ENCODE measurements around the gene ERN1. TPM values are rescaled to one million over a fixed set of nuclear protein-coding genes. Genes with fewer than 3 reads are reported as not detected.

ERN1 gene
- polyA plus RNA-seq, 1 donor (not counting 4 experiments of a cell fraction or from before 2014, with no cell fraction given), result 7.1 TPM

- Histone ChIP-seq H3K27me3 (ENCODE audit: control insufficient read depth, extremely low read depth, insufficient read depth, low read length) (no peaks in the 10 kb centered on the region), H3K9me1 (ENCODE audit: control insufficient read depth, extremely low read depth, insufficient read depth, low read length) (no peaks in the 10 kb centered on the region), H3K4me3 (ENCODE audit: control insufficient read depth in 2 of 3, extremely low read depth in 1 of 3, insufficient read depth in 2 of 3, low read depth in 1 of 3, low read length in 3 of 3) (no peak overlapping the region), H3K9ac (ENCODE audit: control insufficient read depth, extremely low read depth, insufficient read depth, low read length) (no peak overlapping the region), H4K20me1 (ENCODE audit: control insufficient read depth, extremely low read depth, insufficient read depth, low read length) (no peaks in the 10 kb centered on the region), H3K4me2 (ENCODE audit: control insufficient read depth, extremely low read depth, insufficient read depth, low read depth, low read length) (no peak overlapping the region), H3K4me1 (ENCODE audit: control insufficient read depth, extremely low read depth, insufficient read depth, low read length) (peaks cover 32% of the 10 kb centered on the region), H3K27ac (ENCODE audit: control insufficient read depth, insufficient read depth, low read length) (no peak overlapping the region), H2AFZ (ENCODE audit: control insufficient read depth, low read length) (no peak overlapping the region), H3K36me3 (ENCODE audit: control insufficient read depth in 2 of 2, extremely low read depth in 1 of 2, insufficient read depth in 2 of 2, low read length in 2 of 2) (peaks cover 3 to 4% of the 10 kb centered on the region in 2 experiments), H3K79me2 (ENCODE audit: control insufficient read depth, insufficient read depth, low read length) (peaks cover 6% of the 10 kb centered on the region), H3K9me3 (ENCODE audit: control insufficient read depth, low read depth, low read length) (no peaks in the 10 kb centered on the region)
- no peak for TF ChIP-seq EZH2 (IDR thresholded peaks at IDR 0.05; ENCODE audit: low read length)
- TF ChIP-seq, protein P1, sequence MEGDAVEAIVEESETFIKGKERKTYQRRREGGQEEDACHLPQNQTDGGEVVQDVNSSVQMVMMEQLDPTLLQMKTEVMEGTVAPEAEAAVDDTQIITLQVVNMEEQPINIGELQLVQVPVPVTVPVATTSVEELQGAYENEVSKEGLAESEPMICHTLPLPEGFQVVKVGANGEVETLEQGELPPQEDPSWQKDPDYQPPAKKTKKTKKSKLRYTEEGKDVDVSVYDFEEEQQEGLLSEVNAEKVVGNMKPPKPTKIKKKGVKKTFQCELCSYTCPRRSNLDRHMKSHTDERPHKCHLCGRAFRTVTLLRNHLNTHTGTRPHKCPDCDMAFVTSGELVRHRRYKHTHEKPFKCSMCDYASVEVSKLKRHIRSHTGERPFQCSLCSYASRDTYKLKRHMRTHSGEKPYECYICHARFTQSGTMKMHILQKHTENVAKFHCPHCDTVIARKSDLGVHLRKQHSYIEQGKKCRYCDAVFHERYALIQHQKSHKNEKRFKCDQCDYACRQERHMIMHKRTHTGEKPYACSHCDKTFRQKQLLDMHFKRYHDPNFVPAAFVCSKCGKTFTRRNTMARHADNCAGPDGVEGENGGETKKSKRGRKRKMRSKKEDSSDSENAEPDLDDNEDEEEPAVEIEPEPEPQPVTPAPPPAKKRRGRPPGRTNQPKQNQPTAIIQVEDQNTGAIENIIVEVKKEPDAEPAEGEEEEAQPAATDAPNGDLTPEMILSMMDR (optimal IDR thresholded peaks at IDR 0.05 in 1 of 3, IDR thresholded peaks at IDR 0.05 in 1 of 3, conservative IDR thresholded peaks at IDR 0.05 in 1 of 3; ENCODE audit: extremely low read depth in 1 of 3, insufficient read depth in 2 of 3, low read length in 3 of 3), result no peak
- dilution Hi-C loops (cut with MboI; ENCODE audit: extremely low pct_ligation_motif_present, low sequenced_read_pairs), result no loop called here
- DNase-seq (ENCODE audit: low read depth, low spot score) (no peak), FAIRE-seq (no peak)
Observed at GRCh38 chr17:64087252-64088005, 42.5 kb downstream of the ERN1 start.

GRCh38 chr17:64085650-64086005 lies 44.3 kb downstream of the ERN1 start:
- Histone ChIP-seq H3K79me2 (ENCODE audit: control insufficient read depth, insufficient read depth, low read length) (peaks cover 6% of the 10 kb centered on the region), H2AFZ (ENCODE audit: control insufficient read depth, low read length) (no peak overlapping the region)
- DNase-seq (ENCODE audit: low read depth, low spot score), result no peak

More at GRCh38 chr17:64085650-64086005, 44.3 kb downstream of the ERN1 start:
- Histone ChIP-seq H3K9me1 (ENCODE audit: control insufficient read depth, extremely low read depth, insufficient read depth, low read length) (no peaks in the 10 kb centered on the region), H3K4me3 (ENCODE audit: control insufficient read depth in 2 of 3, extremely low read depth in 1 of 3, insufficient read depth in 2 of 3, low read depth in 1 of 3, low read length in 3 of 3) (no peak overlapping the region), H3K4me2 (ENCODE audit: control insufficient read depth, extremely low read depth, insufficient read depth, low read depth, low read length) (no peak overlapping the region), H3K27me3 (ENCODE audit: control insufficient read depth, extremely low read depth, insufficient read depth, low read length) (no peaks in the 10 kb centered on the region), H3K4me1 (ENCODE audit: control insufficient read depth, extremely low read depth, insufficient read depth, low read length) (peaks cover 42% of the 10 kb centered on the region), H3K9ac (ENCODE audit: control insufficient read depth, extremely low read depth, insufficient read depth, low read length) (no peak overlapping the region), H3K27ac (ENCODE audit: control insufficient read depth, insufficient read depth, low read length) (no peak overlapping the region), H3K36me3 (ENCODE audit: control insufficient read depth in 2 of 2, extremely low read depth in 1 of 2, insufficient read depth in 2 of 2, low read length in 2 of 2) (peaks cover 0 to 8% of the 10 kb centered on the region in 2 experiments), H4K20me1 (ENCODE audit: control insufficient read depth, extremely low read depth, insufficient read depth, low read length) (no peaks in the 10 kb centered on the region), H3K9me3 (ENCODE audit: control insufficient read depth, low read depth, low read length) (no peaks in the 10 kb centered on the region)
- TF ChIP-seq, protein P1 (optimal IDR thresholded peaks at IDR 0.05 in 1 of 3, IDR thresholded peaks at IDR 0.05 in 1 of 3, conservative IDR thresholded peaks at IDR 0.05 in 1 of 3; ENCODE audit: extremely low read depth in 1 of 3, insufficient read depth in 2 of 3, low read length in 3 of 3), result no peak
- no peak for TF ChIP-seq EZH2 (IDR thresholded peaks at IDR 0.05; ENCODE audit: low read length)
- dilution Hi-C loops (cut with MboI; ENCODE audit: extremely low pct_ligation_motif_present, low sequenced_read_pairs), result no loop called here
- FAIRE-seq, result no peak
